Choroid plexus epithelial cell (primary cell): ENCODE measurements around the gene BCAM.
A peak's percentile ranks its signal among the peaks of the same experiment; 100 is the strongest.
"Not testable (repeated sequence)": the region's sequence is repeated elsewhere in the genome, so short reads cannot be mapped to it uniquely, and the experiment has no call there.

Experiments used
- DNase-seq: peaks from one replicate; pipeline ENCODE4 v3.0.0-alpha.2; 2010; ENCODE audit warnings: low read depth
- H3K4me3 ChIP-seq: 2 replicates; pipeline ENCODE4 v1.5.1; 2011; ENCODE audit warnings: low read depth, mild to moderate bottlenecking, control low read depth, low read length, moderate library complexity
- CTCF ChIP-seq: conservative IDR thresholded peaks from 2 replicates; pipeline ENCODE4 v1.5.1; 2011; ENCODE audit warnings: low read depth, mild to moderate bottlenecking, control low read depth, inconsistent platforms, low read length, moderate library complexity

The BCAM gene

GRCh38 chr19:44819246-44819832, 10.4 kb downstream of the BCAM start:
- no peak for TF ChIP-seq CTCF
- H3K4me3 ChIP-seq: no peak overlapping the region
- DNase-seq: no peak

GRCh38 chr19:44820648-44821609, 12.0 kb downstream of the BCAM start:
- DNase-seq: no peak
- no peak overlapping the region for H3K4me3 ChIP-seq
- TF ChIP-seq CTCF: no peak

GRCh38 chr19:44822177-44822576, 13.3 kb downstream of the BCAM start:
- DNase-seq: no peak
- no peak overlapping the region for H3K4me3 ChIP-seq
- no peak for TF ChIP-seq CTCF

- H3K4me3 ChIP-seq: no peak overlapping the region
- DNase-seq: no peak
- TF ChIP-seq CTCF: no peak
Observed at GRCh38 chr19:44822670-44823372, 13.9 kb downstream of the BCAM start.

- no peak for DNase-seq
- H3K4me3 ChIP-seq: no peak overlapping the region
- no peak for TF ChIP-seq CTCF
Observed at GRCh38 chr19:44823373-44823698, 14.4 kb downstream of the BCAM start.

GRCh38 chr19:44824761-44825160, 15.9 kb downstream of the BCAM start:
- DNase-seq: peak; percentile 25
- H3K4me3 ChIP-seq: no peak overlapping the region
- TF ChIP-seq CTCF: no peak

- DNase-seq, H3K4me3 ChIP-seq: not testable (repeated sequence)
Observed at GRCh38 chr19:44832875-44833274, 24.0 kb downstream of the BCAM start.

GRCh38 chr19:44834399-44834798, 25.5 kb downstream of the BCAM start:
- not testable (repeated sequence) for DNase-seq, H3K4me3 ChIP-seq
